ENCODE data around the gene PPP2R5B. TPM values are rescaled to one million over a fixed set of nuclear protein-coding genes. Genes with fewer than 3 reads are reported as not detected.

PPP2R5B gene
- total RNA-seq, 1 experiment from 2014 or later: 38.0 TPM

GRCh38 chr11:64921384-64921783, 3.1 kb upstream of the PPP2R5B start:
- ChIA-PET POLR2A (no interaction called here), CTCF (interaction anchor here (0.8 kb wide), 2 partner anchors 93 to 190 kb away, joined by 3 read pairs; partner anchors contain the start of gene ARL2)
- no peaks in the 10 kb centered on the region for H3K27me3 Mint-ChIP-seq (ENCODE audit: insufficient read depth, unreplicated experiment)
- H3K27ac Mint-ChIP-seq (ENCODE audit: low read depth, unreplicated experiment): peak overlapping the region; percentile 16
- H3K4me3 Mint-ChIP-seq (ENCODE audit: unreplicated experiment): no peak overlapping the region
- no TSS peak for BruUV-seq (replicated peaks)
- no peak for TF ChIP-seq CTCF (IDR thresholded peaks at IDR 0.05; ENCODE audit: unreplicated experiment)
- H3K9me3 Mint-ChIP-seq (ENCODE audit: unreplicated experiment): no peaks in the 10 kb centered on the region
- DNase-seq (ENCODE audit: unreplicated experiment): no peak
- intact Hi-C loops (cut with micrococcal nuclease): loop anchor here (5.0 kb wide), 1 partner anchor 46 kb away; no protein-coding TSS in a partner anchor
- peaks cover 14% of the 10 kb centered on the region for H3K4me1 Mint-ChIP-seq (ENCODE audit: insufficient read depth, unreplicated experiment)
- peaks cover 6% of the 10 kb centered on the region for H3K36me3 Mint-ChIP-seq (ENCODE audit: insufficient read depth, unreplicated experiment)

- no peaks in the 10 kb centered on the region for H3K27me3 Mint-ChIP-seq (ENCODE audit: insufficient read depth, unreplicated experiment)
- intact Hi-C loops (cut with micrococcal nuclease): loop anchor here (5.0 kb wide), 1 partner anchor 44 kb away; no protein-coding TSS in a partner anchor
- peaks cover 14% of the 10 kb centered on the region for H3K4me1 Mint-ChIP-seq (ENCODE audit: insufficient read depth, unreplicated experiment)
- no peaks in the 10 kb centered on the region for H3K9me3 Mint-ChIP-seq (ENCODE audit: unreplicated experiment)
- DNase-seq (ENCODE audit: unreplicated experiment): no peak
- no peak overlapping the region for H3K27ac Mint-ChIP-seq (ENCODE audit: low read depth, unreplicated experiment)
- TF ChIP-seq CTCF (IDR thresholded peaks at IDR 0.05; ENCODE audit: unreplicated experiment): no peak
- ChIA-PET POLR2A (interaction anchor here (1.1 kb wide), 1 partner anchor 11 kb away, joined by 3 read pairs; no protein-coding TSS in a partner anchor), CTCF (interaction anchor here (0.6 to 2.3 kb wide), 2 partner anchors 91 to 151 kb away, joined by 5 to 8 read pairs; partner anchors contain the start of gene ARL2)
- no TSS peak for BruUV-seq (replicated peaks)
- no peak overlapping the region for H3K4me3 Mint-ChIP-seq (ENCODE audit: unreplicated experiment)
- H3K36me3 Mint-ChIP-seq (ENCODE audit: insufficient read depth, unreplicated experiment): peaks cover 15% of the 10 kb centered on the region
These were observed 1.3 kb upstream of the PPP2R5B start for GRCh38 chr11:64923151-64923661.

GRCh38 chr11:64924910-64925284, 408 bp downstream of the PPP2R5B start:
- no peak for TF ChIP-seq CTCF (IDR thresholded peaks at IDR 0.05; ENCODE audit: unreplicated experiment)
- no peak for DNase-seq (ENCODE audit: unreplicated experiment)
- no peaks in the 10 kb centered on the region for H3K9me3 Mint-ChIP-seq (ENCODE audit: unreplicated experiment)
- peaks cover 28% of the 10 kb centered on the region for H3K36me3 Mint-ChIP-seq (ENCODE audit: insufficient read depth, unreplicated experiment)
- H3K27ac Mint-ChIP-seq (ENCODE audit: low read depth, unreplicated experiment): peak overlapping the region; percentile 98
- CTCF ChIA-PET: interaction anchor here (0.7 to 2.3 kb wide), 3 partner anchors 11 to 166 kb away, joined by 3 to 8 read pairs (median 4); partner anchors contain the start of genes ARL2 and GPHA2
- intact Hi-C loops (cut with micrococcal nuclease): loop anchor here (2.0 to 5.0 kb wide), 3 partner anchors 42 to 82 kb away; no protein-coding TSS in a partner anchor
- H3K27me3 Mint-ChIP-seq (ENCODE audit: insufficient read depth, unreplicated experiment): no peaks in the 10 kb centered on the region
- peaks cover 14% of the 10 kb centered on the region for H3K4me1 Mint-ChIP-seq (ENCODE audit: insufficient read depth, unreplicated experiment)
- peak overlapping the region; percentile 98 for H3K4me3 Mint-ChIP-seq (ENCODE audit: unreplicated experiment)
- POLR2A ChIA-PET: interaction anchor here (0.9 to 2.4 kb wide), 6 partner anchors 8 to 89 kb away, joined by 3 to 10 read pairs (median 4); partner anchors contain the start of genes ARL2 and ATG2A
- TSS peak; percentile 42 for BruUV-seq (replicated peaks)

- BruUV-seq (replicated peaks): no TSS peak
- Mint-ChIP-seq H3K27me3 (ENCODE audit: insufficient read depth, unreplicated experiment) (no peaks in the 10 kb centered on the region), H3K9me3 (ENCODE audit: unreplicated experiment) (no peaks in the 10 kb centered on the region), H3K4me1 (ENCODE audit: insufficient read depth, unreplicated experiment) (peaks cover 14% of the 10 kb centered on the region), H3K27ac (ENCODE audit: low read depth, unreplicated experiment) (peak overlapping the region; percentile 98), H3K36me3 (ENCODE audit: insufficient read depth, unreplicated experiment) (peaks cover 37% of the 10 kb centered on the region), H3K4me3 (ENCODE audit: unreplicated experiment) (peak overlapping the region; percentile 98)
- CTCF ChIA-PET: interaction anchor here (0.9 to 2.3 kb wide), 2 partner anchors 89 kb away, joined by 4 to 8 read pairs; partner anchors contain the start of gene ARL2
- TF ChIP-seq CTCF (IDR thresholded peaks at IDR 0.05; ENCODE audit: unreplicated experiment): no peak
- POLR2A ChIA-PET: interaction anchor here (0.5 to 2.4 kb wide), 5 partner anchors 9 to 88 kb away, joined by 3 to 10 read pairs (median 3); partner anchors contain the start of genes ARL2 and ATG2A
- DNase-seq (ENCODE audit: unreplicated experiment): no peak
- intact Hi-C loops (cut with micrococcal nuclease): loop anchor here (2.0 kb wide), 2 partner anchors 71 to 81 kb away; no protein-coding TSS in a partner anchor
These were observed 1.3 kb downstream of the PPP2R5B start for GRCh38 chr11:64925536-64926436.

Measured in MCF 10A (cell line).